OCI-LY3 (cell line): ENCODE measurements around the gene ADAMTS14.

ENCODE experiments used
- EZH2phosphoT487 ChIP-seq: fragments of 200-600 bp; shearing (Covaris generic); IDR thresholded peaks from 2 replicates; pipeline ENCODE4 v1.6.1; 2018; ENCODE audit warnings: antibody characterized with exemption, mixed run types, low read depth
- TF ChIP-seq, protein P1 (sequence below): fragments of 200-600, 300-600 bp; sonication (generic); IDR thresholded peaks from 2 replicates; pipeline ENCODE4 v1.5.1; 2014; ENCODE audit warnings: antibody characterized with exemption, low read length, low read depth

DNA sequence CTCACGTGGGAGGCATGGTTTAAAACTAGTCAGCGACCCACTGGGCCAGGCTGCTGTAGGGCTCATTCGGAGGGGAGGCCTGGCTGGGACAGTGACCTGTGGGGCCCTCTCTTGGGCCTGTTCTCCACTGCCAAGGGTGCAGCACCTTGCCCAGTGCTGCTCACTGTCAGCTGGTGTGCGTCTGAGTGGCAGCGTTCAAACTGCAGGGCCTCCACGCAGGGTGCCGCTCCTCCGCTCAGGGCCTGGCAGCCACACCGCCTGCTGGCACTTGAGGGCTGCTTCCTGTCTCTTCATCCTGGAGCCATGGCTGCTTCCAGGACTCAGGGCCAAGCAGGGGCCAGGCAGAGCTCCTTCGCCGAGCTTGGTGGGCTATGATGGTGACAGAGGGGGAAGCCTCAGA is 18.3 kb downstream of the ADAMTS14 start:
- TF ChIP-seq, protein P1, sequence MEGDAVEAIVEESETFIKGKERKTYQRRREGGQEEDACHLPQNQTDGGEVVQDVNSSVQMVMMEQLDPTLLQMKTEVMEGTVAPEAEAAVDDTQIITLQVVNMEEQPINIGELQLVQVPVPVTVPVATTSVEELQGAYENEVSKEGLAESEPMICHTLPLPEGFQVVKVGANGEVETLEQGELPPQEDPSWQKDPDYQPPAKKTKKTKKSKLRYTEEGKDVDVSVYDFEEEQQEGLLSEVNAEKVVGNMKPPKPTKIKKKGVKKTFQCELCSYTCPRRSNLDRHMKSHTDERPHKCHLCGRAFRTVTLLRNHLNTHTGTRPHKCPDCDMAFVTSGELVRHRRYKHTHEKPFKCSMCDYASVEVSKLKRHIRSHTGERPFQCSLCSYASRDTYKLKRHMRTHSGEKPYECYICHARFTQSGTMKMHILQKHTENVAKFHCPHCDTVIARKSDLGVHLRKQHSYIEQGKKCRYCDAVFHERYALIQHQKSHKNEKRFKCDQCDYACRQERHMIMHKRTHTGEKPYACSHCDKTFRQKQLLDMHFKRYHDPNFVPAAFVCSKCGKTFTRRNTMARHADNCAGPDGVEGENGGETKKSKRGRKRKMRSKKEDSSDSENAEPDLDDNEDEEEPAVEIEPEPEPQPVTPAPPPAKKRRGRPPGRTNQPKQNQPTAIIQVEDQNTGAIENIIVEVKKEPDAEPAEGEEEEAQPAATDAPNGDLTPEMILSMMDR: no peak
- TF ChIP-seq EZH2phosphoT487: no peak
